GM18873 (cell line): ENCODE results near the gene PEDS1.
"Not testable (repeated sequence)": the region's sequence is repeated elsewhere in the genome, so short reads cannot be mapped to it uniquely, and the experiment has no call there.

Source experiments
- ATAC-seq: cut with Tn5 transposase; IDR thresholded peaks from one replicate; pipeline ENCODE4 v1.9.1; 2021; ENCODE audit warnings: mild to moderate bottlenecking, moderate library complexity, moderate number of reproducible peaks; ENCODE audit not compliant: unreplicated experiment, low FRiP score

The PEDS1 gene

GRCh38 chr20:50190251-50191064 lies 36.9 kb upstream of the PEDS1 start, which contains the start of gene CEBPB:
Gene CEBPB (plus strand): TSS chr20:50190830. CDS start chr20:50191034, 204 bp downstream.
- no peak for ATAC-seq

- no peak for ATAC-seq
Measured at GRCh38 chr20:50189681-50190250, 36.2 kb upstream of the PEDS1 start.

- no peak for ATAC-seq
Measured at GRCh38 chr20:50188879-50189680, 35.6 kb upstream of the PEDS1 start.

GRCh38 chr20:50188287-50188688 lies 34.8 kb upstream of the PEDS1 start:
- ATAC-seq = no peak

- no peak for ATAC-seq
Measured at GRCh38 chr20:50187403-50188051, 34.0 kb upstream of the PEDS1 start.

- no peak for ATAC-seq
Measured at GRCh38 chr20:50186987-50187402, 33.5 kb upstream of the PEDS1 start.

GRCh38 chr20:50186151-50186885 lies 32.8 kb upstream of the PEDS1 start:
- ATAC-seq = no peak

- ATAC-seq = no peak
Measured at GRCh38 chr20:50185426-50185825, 31.9 kb upstream of the PEDS1 start.

GRCh38 chr20:50182346-50182745 lies 28.8 kb upstream of the PEDS1 start:
- ATAC-seq = no peak

GRCh38 chr20:50181344-50181743 lies 27.8 kb upstream of the PEDS1 start:
- ATAC-seq = no peak

- ATAC-seq = not testable (repeated sequence)
Measured at GRCh38 chr20:50178672-50179071, 25.1 kb upstream of the PEDS1 start.

GRCh38 chr20:50175938-50176933 lies 22.7 kb upstream of the PEDS1 start:
- ATAC-seq = no peak

- ATAC-seq = no peak
Measured at GRCh38 chr20:50174456-50174855, 20.9 kb upstream of the PEDS1 start.

- ATAC-seq = no peak
Measured at GRCh38 chr20:50172347-50173013, 19.0 kb upstream of the PEDS1 start.

- no peak for ATAC-seq
Measured at GRCh38 chr20:50170549-50171220, 17.2 kb upstream of the PEDS1 start.

GRCh38 chr20:50169329-50169823 lies 15.9 kb upstream of the PEDS1 start:
- no peak for ATAC-seq

GRCh38 chr20:50165684-50166554 lies 12.4 kb upstream of the PEDS1 start:
- no peak for ATAC-seq
